Dedifferentiated amniotic fluid mesenchymal stem cell (primary cell): ENCODE measurements around the gene NSD1.
"Not testable (repeated sequence)": the region's sequence is repeated elsewhere in the genome, so short reads cannot be mapped to it uniquely, and the experiment has no call there.

Experiments used
- DNase-seq: peaks from one replicate; pipeline ENCODE4 v3.0.0-alpha.2; 2016; ENCODE audit errors: extremely low spot score

The NSD1 gene

DNA sequence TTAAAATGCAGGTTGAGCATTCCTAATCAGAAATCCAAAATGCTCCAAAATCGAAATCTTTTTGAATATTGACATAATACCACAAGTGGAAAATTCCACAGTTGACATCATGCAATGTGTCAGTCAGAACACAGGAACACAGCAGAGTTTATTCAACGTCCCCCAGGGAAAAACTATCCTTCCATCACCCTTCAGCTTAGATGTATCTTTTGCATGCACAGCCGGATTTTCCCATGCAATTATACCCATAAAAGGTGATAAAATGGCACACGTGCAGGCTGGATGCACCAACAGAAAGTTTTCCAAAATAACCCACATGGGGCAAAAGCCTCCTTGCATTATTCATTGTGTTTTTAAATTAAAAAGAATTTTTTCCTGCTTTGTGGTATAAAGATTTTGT is 98.8 kb downstream of the NSD1 start:
- DNase-seq = no peak

DNA sequence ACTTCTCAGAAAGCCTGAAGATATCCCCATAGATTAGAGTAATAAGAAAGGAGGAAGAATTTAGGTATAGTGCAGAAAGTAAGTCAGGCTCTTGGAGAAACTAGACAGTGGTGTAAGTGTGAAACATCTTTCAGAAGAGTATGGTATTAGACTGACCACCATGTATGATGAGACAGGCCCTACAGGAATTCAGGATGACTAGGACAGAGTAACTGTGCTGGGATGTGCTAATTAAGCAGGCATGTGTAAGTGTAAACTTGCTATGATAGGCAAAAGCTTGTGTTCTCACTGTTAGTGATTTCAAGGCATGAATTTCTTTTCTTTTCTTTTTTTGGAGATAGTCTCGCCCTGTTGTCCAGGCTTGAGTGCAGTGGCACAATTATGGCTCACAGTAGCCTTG is 99.2 kb downstream of the NSD1 start:
- no peak for DNase-seq

DNA sequence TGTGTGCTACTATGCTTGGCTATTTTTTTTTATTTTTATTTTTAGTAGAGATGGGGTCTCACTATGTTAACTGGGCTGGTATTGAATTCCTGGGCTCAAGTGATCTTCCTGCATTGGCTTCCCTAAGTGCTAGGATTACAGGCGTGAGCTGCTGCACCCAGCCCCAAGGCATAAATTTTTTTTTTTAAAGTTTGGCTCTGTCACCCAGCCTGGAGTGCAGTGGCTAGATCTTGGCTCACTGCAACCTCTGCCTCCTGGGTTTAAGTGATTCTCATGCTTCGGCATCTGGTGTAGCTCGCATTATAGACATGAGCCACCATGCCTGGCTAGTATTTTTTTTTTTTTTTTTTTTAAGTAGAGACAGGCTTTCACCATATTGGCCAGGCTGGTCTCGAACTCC is 99.6 kb downstream of the NSD1 start:
- peak; percentile 36 for DNase-seq

DNA sequence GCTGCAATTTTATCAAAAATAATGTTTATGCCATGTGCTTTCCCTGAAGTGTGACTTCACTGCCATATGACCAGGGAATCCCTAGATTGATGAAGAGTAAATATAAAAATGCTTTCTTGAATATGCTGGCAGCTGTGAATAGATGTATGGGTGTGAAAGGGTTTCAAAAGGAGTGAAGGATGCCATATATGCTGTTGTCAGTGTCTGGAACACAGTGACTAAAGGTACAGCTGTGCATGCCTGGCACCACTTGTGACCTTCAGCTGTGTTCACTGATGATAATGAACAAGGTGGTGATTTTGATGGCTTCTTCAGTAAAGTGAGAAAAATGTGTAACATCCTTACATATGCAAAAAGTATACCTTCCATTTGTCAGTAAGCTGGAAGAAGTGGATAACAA is 100.2 kb downstream of the NSD1 start:
- DNase-seq = no peak

DNA sequence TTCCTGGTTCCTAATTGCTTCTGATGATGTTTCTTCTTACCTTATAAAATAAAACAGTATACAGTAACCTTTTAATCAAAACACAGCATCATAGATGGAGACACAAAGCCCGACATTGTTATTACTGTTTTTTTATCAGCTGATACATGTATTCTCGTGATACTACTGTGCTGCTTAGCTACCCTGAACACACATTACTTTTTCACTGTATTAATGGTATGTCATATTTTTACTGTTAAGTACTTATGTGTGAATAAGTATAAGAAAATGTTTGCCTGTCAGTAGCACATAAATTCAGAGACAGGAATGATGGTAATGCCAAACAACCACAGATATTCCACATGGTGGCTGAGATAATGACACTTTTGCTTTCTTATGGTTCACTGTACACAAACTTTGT is 101.3 kb downstream of the NSD1 start:
- no peak for DNase-seq

DNA sequence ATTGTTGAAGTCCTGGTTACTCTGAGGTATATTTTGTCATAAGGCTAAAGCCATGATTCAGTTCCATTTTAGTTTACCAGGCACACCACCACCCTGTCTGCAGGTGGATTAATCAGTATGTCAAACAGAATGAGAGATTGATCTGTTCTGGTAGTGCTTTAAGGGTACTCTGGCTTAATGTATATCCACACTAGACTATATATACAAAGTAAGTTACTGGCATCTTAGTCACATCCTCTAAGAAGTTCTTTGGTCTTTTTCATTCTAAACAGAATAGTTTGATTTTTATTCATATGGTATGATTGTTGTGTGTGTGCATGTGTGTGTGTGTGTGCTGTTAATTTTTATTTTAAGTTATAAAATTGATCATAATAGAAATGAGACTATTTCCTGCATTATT is 108.2 kb downstream of the NSD1 start:
- DNase-seq = no peak

DNA sequence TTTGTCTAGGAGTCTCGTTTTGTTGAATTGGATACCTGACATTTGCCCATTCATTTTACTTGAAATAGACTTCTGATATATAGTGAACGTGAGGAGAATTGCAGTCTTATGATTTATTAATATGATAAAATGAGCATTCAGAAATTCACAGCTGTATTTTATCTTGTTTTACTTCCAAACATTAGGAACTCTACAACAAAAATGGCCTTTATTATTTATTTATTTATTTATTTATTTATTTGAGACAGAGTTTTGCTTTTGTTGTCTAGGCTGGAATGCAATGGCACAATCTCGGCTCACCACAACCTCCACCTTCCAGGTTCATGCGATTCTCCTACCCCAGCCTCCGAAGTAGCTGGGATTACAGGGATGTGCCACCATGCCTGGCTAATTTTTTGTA is 108.7 kb downstream of the NSD1 start:
- no peak for DNase-seq

DNA sequence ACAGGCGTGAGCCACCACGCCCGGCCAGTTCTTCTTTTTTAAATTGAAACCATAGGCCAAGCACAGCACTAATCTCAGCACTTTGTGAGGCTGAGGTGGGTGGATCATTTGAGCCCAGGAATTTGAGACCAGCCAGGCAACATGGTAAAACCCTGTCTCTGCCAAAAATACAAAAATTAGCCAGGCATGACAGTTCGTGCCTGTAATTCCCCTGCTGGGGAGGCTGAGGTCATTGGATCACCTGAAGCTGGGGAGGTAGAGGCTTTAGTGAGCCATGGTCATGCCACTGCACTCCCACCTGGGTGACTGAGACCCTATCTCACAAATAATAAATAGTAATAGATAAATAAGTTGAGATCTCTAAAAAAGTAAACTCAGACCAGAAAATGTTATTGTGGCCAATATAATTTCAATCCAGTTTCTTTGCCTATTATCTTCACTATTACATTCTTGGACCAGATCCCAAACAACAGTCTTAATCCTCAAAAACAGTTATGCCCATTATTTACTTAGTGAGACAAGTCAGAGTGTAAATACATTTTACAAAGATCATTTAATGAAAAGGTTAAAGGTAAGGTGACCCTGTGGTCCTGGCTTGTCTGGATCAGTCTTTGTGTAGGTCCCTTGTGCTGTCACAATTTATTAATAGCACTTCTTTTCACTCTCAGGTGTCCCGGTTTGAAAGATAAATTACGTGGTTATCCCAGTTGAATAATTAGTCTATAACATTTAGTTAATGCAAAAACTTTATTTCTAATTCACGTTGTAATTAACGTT is 116.4 kb downstream of the NSD1 start:
- DNase-seq = no peak

DNA sequence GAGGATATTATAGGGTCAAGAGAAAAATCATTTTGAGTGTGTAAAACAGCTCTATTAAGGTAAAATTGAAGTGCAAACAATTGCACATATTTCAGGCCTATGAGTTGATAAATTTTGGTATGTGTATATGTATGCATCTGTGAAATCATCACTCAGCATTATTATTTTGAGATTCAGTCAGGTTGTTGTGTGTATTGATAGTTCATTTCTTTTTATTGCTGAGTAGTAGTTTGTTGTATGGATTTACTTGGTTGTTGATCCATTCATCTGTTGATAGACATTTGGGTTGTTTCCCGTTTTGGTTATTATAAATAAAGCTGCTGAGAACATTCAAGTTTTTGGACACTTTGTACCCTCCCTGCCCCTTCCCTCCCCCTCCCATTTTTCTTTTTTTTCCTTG is 119.7 kb downstream of the NSD1 start:
- no peak for DNase-seq

DNA sequence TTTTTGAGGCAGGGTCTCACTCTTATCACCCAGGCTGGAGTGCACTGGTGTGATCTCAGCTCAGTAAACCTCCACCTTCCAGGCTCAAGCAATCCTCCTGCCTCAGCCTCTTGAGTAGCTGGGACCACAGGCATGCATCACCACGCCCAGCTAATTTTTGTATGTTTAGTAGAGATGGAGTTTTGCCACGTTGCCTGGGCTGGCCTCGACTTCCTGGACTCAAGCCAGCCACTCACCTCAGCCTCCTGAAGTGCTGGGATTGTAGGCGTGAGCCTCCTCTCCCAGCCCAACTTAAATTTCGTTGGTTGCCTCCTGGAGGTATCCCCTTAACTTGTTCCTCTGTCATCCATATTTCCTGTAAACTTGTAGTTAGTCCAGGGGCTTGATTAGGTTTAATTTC is 122.7 kb downstream of the NSD1 start:
- DNase-seq = no peak

DNA sequence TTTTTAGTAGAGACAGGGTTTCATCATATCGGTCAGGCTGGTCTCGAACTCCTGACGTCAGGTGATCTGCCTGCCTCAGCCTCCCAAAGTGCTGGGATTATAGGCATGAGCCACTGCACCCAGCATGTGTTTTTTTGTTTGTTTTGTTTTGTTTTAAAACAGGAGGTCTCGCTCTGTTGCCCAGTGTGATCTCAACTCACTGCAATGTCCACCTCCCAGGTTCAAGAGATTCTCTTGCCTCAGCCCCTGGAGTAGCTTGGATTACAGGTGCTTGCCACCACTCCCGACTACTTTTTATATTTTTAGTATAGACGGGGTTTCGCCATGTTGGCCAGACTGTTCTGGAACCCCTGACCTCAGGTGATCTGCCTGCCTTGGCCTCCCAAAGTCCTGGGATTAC is 125.1 kb downstream of the NSD1 start:
- not testable (repeated sequence) for DNase-seq

DNA sequence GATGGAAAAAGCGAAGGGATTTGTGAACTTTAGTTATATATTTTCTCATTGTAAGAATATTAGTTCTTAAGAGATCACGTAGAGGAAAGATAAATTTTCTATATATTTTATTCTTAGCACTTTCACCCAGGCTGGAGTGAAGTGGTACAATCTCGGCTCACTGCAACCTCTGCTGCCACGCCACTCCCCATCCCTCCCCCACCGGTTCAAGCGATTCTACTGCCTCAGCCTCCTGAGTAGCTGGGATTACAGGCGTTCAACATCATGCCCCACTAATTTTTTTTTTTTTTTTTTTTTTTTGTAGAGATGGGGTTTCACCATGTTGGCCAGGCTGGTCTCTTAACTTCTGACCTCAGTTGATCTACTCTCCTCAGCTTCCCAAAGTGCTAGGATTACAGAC is 127.4 kb downstream of the NSD1 start:
- DNase-seq = no peak

DNA sequence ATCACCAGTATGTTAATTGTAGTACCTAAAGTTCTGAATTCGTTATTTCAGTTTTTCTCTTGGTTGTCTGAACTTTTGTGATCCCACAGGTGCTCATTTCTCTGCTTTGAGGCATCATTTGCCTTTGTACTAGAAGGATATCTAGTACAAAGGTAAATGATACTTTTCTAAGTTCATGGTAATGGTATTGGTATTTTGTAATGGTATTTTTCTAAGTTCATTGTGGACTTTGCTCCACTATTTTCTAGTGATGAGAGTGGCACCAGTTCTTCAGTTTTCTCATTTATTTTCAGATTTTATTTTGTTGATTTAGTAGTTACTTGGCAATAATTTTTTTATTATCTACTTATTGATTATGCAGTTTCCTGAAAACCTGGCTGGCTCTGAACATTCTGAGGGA is 127.9 kb downstream of the NSD1 start:
- DNase-seq = no peak

DNA sequence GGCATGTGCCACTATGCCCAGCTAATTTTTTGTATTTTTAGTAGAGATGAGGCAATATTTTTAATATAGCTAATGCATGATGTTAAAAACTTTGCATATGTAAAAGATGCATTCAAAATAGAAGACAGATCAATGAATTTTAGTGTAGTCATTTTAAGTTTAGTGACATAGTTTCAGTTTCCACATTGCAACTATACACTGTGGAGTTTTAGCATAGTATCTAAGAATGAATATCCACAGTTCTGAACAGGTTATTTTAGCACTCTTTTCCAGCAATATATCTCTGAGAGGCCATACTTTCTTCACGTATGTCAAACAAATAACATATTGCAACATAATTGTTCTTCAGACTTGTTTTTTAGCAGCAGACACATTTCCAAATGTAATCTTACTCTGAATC is 130.6 kb downstream of the NSD1 start:
- DNase-seq = no peak

DNA sequence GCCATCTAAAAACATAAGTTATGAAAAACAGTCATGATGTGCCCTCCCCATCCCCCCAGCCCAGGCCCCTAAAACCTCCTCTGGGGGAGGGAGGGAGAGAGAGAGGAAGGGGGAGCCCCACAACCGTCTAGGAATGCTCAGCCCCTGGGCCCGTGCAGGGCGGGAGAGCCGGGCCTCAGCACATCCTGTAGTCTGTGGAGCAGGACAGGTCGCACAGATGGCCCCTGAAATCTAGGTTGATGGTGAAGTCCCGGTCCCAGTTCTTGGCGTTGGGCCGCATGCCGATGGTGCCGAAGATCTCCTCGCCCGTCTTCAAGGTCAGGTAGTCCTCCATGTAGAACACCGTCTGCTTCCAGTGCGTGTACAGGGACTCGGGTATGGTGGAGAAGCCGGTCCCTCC is 131.8 kb downstream of the NSD1 start:
- DNase-seq = no peak

DNA sequence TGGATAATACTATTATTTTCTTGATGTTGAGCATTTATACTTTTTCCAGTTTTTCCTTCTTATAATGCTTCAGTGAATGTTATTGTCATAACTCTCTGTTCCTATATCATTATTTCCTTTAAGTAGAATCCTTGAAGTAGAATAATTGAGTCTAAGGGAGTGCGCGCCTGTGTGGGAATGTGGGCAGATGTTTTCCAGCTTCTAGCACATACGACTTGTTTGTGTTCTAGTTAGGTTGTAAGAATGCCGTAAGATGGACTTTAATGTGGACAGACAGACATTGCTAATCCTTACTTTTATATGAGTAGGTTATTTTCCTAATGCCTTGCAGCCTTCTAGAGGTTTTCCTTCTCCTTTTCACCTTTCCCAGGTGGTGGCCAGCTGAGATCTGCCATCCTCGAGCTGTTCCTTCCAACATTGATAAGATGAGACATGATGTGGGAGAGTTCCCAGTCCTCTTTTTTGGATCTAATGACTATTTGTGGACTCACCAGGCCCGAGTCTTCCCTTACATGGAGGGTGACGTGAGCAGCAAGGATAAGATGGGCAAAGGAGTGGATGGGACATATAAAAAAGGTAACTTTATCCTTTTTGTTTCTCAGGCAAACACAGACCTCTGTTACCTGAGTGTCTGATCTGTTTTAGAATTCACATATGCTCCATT is 135.8 kb downstream of the NSD1 start:
- no peak for DNase-seq

DNA sequence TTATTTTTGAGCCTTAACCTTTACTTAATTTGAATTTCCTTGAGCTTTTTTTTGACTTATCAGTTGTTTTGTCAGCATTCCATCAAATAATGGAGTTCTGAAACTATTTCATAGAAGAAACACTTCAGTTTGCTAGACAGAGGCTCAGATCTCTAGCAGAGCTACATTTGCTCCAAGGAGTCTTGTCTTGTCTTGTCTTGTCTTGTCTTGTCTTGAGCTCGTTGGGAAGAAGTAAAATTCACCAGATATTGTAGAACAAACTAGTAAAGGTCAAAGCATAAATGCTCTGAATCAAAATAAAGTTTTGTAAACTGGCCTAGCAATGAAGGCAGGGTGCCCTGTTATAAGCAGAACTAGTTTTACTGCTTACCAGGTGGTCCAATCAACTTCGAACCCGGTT is 136.4 kb downstream of the NSD1 start:
- DNase-seq = no peak

DNA sequence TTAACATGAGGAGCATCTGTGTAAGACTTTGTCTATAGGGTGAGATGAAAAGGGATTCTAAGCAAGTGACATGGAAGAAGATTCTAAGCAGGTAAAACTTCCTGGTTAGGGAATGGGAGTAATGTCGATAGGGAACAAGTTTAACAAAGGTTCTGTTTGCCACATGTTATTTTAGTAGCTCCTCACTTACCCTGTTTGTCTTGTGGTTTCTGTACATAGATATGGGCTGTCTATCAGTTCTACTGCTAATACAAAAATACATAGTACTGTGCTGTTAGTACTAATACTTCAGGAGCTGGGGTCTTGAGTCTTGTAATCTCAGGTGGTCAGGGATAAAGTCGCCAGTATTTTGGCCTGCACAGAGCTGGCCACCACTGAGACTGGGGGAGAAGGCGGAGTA is 137.1 kb downstream of the NSD1 start:
- no peak for DNase-seq

DNA sequence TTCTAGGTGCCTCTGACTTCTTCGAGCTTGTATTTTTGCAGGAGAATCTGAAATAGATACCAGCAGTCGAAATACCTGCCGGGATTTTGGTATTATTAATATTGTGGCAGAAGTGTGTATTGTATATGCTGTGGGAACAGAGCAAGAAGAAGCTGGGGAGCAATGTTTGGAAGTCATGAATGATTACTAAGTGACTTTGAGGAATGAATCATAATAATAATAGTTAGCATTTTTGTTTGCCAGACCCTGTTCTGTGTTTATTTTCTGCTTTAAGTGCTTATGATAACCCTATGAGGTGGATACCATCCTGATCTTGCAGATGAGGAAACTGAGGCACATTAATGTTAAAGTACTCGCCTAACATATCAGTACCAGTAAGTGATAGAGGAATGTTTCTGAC is 137.5 kb downstream of the NSD1 start:
- no peak for DNase-seq

DNA sequence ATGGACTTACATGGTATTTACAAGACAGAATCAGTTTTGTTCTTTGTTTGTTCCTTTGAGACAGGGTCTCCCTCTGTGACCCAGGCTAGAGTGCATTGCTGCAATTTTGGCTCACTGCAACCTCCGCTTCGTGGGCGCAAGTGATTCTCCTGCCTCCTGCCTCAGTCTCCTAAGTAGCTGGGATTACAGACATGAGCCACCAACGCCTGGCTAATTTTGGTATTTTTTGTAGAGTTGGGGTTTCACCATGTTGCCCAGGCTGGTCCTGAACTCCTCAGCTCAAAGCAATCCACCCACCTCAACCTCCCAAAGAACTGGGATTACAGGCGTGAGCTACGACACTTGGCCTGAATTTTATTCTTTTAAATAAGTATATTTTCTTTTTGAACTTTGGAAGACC is 142.3 kb downstream of the NSD1 start:
- no peak for DNase-seq

DNA sequence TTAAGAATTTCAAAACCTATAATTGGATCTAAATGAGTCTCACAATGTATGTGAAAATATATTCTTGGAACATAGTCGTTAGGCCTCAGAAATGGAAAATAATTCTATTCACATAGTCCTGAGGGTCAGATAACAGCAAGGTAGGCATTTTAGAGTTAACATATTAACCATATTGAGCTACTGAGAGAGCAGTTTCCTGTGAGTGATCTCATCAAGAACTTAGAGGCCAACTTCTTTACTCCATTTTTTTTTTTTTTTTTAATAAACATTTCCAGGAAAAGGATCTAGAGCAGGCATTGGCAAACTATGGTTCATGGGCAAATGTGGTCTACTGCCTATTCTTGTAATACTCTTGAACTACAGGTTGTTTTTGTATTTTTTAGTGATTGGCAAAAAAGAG is 143.3 kb downstream of the NSD1 start:
- DNase-seq = no peak

DNA sequence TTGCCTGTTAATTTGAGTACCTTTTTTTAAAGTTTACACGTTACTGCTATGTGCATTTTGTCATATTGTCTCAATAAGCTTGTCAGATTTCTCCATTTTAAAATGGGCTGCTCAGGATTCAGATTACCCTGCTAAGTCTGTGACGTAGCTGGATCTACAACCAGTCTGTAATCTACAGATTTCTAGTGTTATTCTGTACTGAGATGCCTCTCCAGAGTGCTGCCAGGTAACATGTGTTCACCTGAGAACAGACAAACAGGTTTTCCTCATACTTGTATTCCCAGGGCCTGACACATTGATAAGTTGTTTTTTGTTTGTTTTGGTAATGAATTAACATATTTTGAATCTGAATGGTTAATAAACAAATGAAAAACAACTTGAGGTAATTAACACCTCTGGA is 154.6 kb downstream of the NSD1 start:
- no peak for DNase-seq

DNA sequence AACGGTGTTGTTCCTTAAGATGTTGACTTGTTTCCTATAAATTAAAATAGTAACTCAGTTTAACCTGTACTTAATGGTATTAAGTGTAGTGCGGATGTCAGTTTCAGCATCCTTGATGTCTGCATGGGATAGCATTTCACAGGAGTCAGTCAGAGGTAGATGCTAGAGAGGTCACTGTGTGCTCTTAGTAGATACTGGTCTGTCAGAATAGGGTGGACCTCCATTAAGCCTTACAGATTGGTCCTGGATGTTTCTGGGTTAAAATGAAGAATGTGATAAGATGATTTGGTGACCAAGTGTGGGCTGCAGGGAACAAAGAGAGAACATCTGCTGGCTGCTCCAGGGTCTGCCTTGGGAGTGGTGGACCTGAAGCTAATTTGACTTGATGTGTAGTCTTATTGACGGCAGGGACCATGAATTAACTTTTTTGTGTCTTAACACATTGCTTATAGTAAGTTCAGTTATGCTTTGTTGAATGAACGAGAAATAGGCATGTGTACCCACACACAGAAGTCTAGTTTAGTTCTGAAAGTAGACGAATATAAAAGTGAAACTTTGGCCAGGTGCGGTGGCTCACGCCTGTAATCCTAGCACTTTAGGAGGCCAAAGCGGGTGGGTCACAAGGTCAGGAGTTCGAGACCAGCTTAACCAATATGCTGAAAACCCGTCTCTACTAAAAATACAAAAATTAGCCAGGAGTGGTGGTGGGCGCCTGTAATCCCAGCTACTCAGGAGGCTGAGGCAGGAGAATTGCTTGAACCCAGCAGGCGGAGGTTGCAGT is 157.4 kb downstream of the NSD1 start:
- DNase-seq = no peak
